H1 (cell line): ENCODE measurements around the gene PTTG1IP. TPM values are rescaled to one million over a fixed set of nuclear protein-coding genes. Genes with fewer than 3 reads are reported as not detected.

ENCODE experiments used
- BACH1 ChIP-seq: IDR thresholded peaks from 2 replicates; pipeline ENCODE4 v1.6.1; 2012; ENCODE audit warnings: low read length, improper control_type of control experiment
- E2F6 ChIP-seq: IDR thresholded peaks from 2 replicates; pipeline ENCODE4 v1.6.1; 2012; ENCODE audit warnings: inconsistent platforms
- KDM5A ChIP-seq: fragments of 200-600 bp; IDR thresholded peaks from 2 replicates; pipeline ENCODE4 v1.7.1; 2012; ENCODE audit warnings: mild to moderate bottlenecking, low read length, inconsistent platforms, mixed read lengths
- NRF1 ChIP-seq: IDR thresholded peaks from 2 replicates; pipeline ENCODE4 v1.6.1; 2011; ENCODE audit warnings: mild to moderate bottlenecking, low read depth, low read length, improper control_type of control experiment
- SIN3A ChIP-seq, 2 experiments: IDR thresholded peaks in 1 of 2; conservative IDR thresholded peaks in 1 of 2; 2 replicates each; pipeline ENCODE4 v1.6.1; 2011 to 2012; ENCODE audit warnings: low read length in 2 of 2, improper control_type of control experiment in 1 of 2, low read depth in 1 of 2, mild to moderate bottlenecking in 1 of 2
- SRF ChIP-seq: IDR thresholded peaks from 2 replicates; pipeline ENCODE4 v1.6.1; 2011; ENCODE audit warnings: mild to moderate bottlenecking, low read depth, low read length, moderate library complexity
- polyA plus RNA-seq, 7 experiments: library from polyadenylated mRNA; depleted of rRNA in 3 of 7; stranded (reverse) in 5 of 7; unstranded in 2 of 7; fragments of >200 nt in 5 of 7; fragments of 200-250 nt in 2 of 7; gene quantifications; 1 replicate in 5 of 7; 2 replicates in 1 of 7; 4 replicates in 1 of 7; pipeline versions ENCODE4 v1.2.1 to v1.2.3, GENCODE V29; 2011 to 2013; ENCODE audit warnings: missing spikeins in 2 of 7, mixed read lengths in 2 of 7
- total RNA-seq: library from RNA; stranded (reverse); fragmentation: NEBNext Ultra II Directional; extraction: Animal tissue kit (Norgen Biotek cat#: 25700); gene quantifications from 2 replicates; pipeline ENCODE4 v1.2.1, GENCODE V29; 2021
- TF ChIP-seq, protein P1 (sequence below): fragments of 300-600 bp; sonication (generic); IDR thresholded peaks from 2 replicates; pipeline ENCODE4 v1.7.1; 2012; ENCODE audit warnings: low read length, moderate library complexity, mild to moderate bottlenecking, inconsistent platforms; ENCODE audit not compliant: insufficient replicate concordance

PTTG1IP gene
- total and polyA plus RNA-seq, 2 of the 8 experiments (the other 6 are each of a cell fraction or from before 2014, with no cell fraction given), result 90.8 to 130 TPM

DNA sequence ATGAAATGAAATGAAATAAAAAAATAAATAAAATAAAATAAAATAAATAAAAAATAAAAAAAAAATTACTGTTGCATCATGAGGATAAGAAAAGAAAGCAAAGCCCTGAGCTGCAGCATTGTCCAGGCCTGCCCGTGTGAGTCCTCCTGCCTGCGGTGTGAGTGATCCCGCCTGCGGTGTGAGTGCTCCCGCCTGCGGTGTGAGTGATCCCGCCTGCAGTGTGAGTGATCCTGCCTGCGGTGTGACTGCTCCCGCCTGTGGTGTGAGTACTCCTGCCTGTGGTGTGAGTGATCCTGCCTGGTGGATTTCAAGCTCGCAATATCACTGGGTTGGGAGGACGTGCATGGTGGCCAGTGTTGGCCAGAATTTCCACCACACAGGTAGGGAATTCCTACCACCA, 22.4 kb upstream of the PTTG1IP start (continued):
- TF ChIP-seq, protein P1, sequence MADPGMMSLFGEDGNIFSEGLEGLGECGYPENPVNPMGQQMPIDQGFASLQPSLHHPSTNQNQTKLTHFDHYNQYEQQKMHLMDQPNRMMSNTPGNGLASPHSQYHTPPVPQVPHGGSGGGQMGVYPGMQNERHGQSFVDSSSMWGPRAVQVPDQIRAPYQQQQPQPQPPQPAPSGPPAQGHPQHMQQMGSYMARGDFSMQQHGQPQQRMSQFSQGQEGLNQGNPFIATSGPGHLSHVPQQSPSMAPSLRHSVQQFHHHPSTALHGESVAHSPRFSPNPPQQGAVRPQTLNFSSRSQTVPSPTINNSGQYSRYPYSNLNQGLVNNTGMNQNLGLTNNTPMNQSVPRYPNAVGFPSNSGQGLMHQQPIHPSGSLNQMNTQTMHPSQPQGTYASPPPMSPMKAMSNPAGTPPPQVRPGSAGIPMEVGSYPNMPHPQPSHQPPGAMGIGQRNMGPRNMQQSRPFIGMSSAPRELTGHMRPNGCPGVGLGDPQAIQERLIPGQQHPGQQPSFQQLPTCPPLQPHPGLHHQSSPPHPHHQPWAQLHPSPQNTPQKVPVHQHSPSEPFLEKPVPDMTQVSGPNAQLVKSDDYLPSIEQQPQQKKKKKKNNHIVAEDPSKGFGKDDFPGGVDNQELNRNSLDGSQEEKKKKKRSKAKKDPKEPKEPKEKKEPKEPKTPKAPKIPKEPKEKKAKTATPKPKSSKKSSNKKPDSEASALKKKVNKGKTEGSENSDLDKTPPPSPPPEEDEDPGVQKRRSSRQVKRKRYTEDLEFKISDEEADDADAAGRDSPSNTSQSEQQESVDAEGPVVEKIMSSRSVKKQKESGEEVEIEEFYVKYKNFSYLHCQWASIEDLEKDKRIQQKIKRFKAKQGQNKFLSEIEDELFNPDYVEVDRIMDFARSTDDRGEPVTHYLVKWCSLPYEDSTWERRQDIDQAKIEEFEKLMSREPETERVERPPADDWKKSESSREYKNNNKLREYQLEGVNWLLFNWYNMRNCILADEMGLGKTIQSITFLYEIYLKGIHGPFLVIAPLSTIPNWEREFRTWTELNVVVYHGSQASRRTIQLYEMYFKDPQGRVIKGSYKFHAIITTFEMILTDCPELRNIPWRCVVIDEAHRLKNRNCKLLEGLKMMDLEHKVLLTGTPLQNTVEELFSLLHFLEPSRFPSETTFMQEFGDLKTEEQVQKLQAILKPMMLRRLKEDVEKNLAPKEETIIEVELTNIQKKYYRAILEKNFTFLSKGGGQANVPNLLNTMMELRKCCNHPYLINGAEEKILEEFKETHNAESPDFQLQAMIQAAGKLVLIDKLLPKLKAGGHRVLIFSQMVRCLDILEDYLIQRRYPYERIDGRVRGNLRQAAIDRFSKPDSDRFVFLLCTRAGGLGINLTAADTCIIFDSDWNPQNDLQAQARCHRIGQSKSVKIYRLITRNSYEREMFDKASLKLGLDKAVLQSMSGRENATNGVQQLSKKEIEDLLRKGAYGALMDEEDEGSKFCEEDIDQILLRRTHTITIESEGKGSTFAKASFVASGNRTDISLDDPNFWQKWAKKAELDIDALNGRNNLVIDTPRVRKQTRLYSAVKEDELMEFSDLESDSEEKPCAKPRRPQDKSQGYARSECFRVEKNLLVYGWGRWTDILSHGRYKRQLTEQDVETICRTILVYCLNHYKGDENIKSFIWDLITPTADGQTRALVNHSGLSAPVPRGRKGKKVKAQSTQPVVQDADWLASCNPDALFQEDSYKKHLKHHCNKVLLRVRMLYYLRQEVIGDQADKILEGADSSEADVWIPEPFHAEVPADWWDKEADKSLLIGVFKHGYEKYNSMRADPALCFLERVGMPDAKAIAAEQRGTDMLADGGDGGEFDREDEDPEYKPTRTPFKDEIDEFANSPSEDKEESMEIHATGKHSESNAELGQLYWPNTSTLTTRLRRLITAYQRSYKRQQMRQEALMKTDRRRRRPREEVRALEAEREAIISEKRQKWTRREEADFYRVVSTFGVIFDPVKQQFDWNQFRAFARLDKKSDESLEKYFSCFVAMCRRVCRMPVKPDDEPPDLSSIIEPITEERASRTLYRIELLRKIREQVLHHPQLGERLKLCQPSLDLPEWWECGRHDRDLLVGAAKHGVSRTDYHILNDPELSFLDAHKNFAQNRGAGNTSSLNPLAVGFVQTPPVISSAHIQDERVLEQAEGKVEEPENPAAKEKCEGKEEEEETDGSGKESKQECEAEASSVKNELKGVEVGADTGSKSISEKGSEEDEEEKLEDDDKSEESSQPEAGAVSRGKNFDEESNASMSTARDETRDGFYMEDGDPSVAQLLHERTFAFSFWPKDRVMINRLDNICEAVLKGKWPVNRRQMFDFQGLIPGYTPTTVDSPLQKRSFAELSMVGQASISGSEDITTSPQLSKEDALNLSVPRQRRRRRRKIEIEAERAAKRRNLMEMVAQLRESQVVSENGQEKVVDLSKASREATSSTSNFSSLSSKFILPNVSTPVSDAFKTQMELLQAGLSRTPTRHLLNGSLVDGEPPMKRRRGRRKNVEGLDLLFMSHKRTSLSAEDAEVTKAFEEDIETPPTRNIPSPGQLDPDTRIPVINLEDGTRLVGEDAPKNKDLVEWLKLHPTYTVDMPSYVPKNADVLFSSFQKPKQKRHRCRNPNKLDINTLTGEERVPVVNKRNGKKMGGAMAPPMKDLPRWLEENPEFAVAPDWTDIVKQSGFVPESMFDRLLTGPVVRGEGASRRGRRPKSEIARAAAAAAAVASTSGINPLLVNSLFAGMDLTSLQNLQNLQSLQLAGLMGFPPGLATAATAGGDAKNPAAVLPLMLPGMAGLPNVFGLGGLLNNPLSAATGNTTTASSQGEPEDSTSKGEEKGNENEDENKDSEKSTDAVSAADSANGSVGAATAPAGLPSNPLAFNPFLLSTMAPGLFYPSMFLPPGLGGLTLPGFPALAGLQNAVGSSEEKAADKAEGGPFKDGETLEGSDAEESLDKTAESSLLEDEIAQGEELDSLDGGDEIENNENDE, result no peak
- no peak for TF ChIP-seq BACH1
- TF ChIP-seq NRF1, result no peak
- TF ChIP-seq KDM5A, result no peak
- no peak for TF ChIP-seq SIN3A (conservative IDR thresholded peaks at IDR 0.05 in 1 of 2, IDR thresholded peaks at IDR 0.05 in 1 of 2; ENCODE audit: low read depth in 1 of 2, low read length in 2 of 2)
- no peak for TF ChIP-seq E2F6
- TF ChIP-seq SRF, result no peak
